GM04503 (cell line): ENCODE results near the gene NUP35.
A peak's percentile ranks its signal among the peaks of the same experiment; 100 is the strongest.
"Not testable (repeated sequence)": the region's sequence is repeated elsewhere in the genome, so short reads cannot be mapped to it uniquely, and the experiment has no call there.

ENCODE experiments used
- DNase-seq: peaks from one replicate; pipeline ENCODE4 v3.0.0-alpha.2; 2012; ENCODE audit warnings: low read depth

Gene NUP35

GRCh38 chr2:183148955-183149354 is 24.7 kb downstream of the NUP35 start:
- DNase-seq = no peak

GRCh38 chr2:183149489-183149888 is 25.2 kb downstream of the NUP35 start:
- peak; percentile 44 for DNase-seq

- not testable (repeated sequence) for DNase-seq
Observed at GRCh38 chr2:183152280-183152679, 28.0 kb downstream of the NUP35 start.

DNA sequence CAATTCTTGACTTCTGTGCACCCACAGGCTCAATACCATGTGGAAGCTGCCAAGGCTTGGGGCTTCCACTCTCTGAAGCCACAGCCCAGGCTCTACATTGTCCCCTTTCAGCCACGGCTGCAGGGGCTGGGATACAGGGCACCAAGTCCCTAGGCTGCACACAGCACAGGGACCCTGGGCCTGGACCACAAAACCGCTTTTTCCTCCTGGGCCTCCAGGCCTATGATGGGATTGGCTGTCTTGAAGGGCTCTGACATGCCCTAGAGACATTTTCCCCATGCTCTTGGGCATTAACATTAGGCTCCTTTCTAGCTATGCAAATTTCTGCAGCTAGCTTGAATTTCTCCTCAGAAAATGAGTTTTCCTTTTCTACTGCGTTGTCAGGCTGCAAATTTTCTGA is 29.7 kb downstream of the NUP35 start:
- no peak for DNase-seq

- DNase-seq = not testable (repeated sequence)
Observed at GRCh38 chr2:183154772-183155171, 30.5 kb downstream of the NUP35 start.

DNA sequence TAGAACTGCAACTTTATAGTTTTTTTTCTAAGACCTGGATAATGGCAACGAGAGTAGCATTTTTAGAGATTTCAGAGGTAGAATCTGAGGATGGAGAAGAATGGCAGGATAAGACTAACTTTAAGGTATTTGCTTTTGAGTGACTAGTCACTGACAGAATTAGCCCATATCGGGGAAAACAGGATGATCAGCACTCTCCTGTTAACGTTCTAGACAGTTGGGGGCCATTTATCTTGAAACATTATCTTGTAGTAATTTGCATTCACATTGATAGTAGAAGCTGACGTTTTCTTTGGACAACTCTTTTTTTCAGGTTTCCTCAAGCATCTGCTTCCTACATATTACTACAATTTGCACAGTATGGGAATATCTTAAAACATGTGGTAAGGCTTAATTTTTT is 32.9 kb downstream of the NUP35 start:
- no peak for DNase-seq

DNA sequence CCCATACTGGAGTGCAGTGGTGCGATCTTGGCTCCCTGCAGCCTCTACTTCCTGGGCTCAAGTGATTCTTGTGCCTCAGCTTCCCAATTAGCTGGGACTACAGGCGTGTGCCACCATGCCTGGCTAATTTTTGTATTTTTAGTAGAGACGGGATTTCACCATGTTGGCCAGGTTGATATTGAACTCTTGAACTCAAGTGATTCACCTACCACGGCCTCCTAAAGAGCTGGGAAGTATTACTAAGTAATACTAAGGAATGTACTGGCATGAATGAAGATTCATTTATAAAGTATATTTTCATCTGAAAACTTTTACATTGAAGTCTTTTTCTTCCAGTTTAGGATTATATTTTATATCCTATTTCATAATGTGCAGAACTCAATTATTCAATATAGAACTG is 38.1 kb downstream of the NUP35 start:
- no peak for DNase-seq

- no peak for DNase-seq
Observed at GRCh38 chr2:183163821-183164649, 39.8 kb downstream of the NUP35 start.

DNA sequence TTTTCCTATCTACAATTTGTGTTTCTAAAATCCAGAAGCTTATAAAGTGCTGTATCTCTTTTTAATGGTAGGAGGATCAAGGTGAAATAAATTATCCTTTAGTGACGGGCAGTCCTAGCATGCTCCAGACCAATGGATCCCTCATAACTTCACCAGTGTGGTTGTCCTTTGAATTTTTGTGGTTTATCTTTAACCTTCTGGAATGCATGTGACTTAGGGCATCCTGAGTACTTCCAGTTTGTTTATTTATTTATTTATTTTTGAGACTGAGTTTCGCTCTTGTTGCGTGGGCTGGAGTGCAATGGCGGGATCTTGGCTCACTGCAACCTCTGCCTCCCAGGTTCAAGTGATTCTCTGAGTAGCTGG is 40.4 kb downstream of the NUP35 start:
- DNase-seq = no peak

DNA sequence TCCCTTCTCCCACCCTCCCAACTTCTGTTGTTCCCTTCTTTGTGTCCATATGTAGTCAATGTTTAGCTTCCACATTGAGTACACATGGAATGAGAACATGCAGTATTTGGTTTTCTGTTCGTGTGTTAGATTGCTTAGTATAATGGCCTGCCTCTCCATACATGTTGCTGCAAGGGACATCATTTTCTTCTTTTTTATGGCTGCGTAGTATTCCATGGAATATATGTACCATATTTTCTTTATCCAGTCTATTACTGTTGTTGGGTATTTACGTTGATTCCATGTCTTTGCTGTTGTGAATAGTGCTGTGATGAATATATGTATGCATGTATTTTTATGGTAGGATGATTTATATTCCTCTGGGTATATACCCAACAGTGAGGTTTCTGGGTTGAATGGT is 42.0 kb downstream of the NUP35 start:
- DNase-seq = no peak

DNA sequence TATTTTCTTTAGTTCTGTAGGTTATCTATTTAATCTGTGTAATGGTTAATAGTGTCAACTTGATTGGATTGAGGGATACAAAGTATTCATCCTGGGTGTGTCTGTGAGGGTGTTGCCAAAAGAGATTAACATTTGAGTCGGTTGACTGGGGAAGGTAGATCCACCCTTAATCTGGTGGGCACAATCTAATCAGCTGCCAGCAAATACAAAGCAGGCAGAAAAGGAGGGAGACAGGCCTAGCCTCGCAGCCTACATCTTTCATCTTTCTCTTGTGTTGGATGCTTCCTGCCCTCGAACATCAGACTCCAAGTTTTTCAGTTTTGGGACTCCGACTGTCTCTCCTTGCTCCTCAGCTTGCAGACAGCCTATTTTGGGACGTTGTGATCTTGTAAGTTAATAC is 42.7 kb downstream of the NUP35 start:
- not testable (repeated sequence) for DNase-seq

- no peak for DNase-seq
Observed at GRCh38 chr2:183172220-183172887, 48.1 kb downstream of the NUP35 start.

DNA sequence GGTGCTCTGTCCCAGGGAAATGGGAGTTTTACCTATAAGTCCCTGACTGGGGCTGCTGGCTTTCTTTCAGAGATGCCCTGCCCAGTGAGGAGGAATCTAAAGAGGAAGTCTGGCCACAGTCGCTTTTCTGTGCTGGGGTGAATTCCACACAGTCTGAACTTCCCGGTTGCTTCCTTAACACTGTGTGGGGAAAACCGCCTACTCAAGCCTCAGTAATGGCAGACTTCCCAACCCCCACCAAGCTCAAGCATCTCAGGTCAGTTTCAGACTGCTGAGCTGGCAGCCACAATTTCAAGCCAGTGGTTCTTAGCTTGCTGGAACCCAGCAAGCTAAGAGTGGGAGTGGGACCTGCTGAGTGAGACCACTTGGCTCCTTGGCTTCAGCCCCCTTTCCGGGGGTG is 54.9 kb downstream of the NUP35 start:
- DNase-seq = no peak

- no peak for DNase-seq
Observed at GRCh38 chr2:183185534-183185933, 61.3 kb downstream of the NUP35 start.

GRCh38 chr2:183186296-183186695 is 62.1 kb downstream of the NUP35 start:
- DNase-seq = peak; percentile 53

- no peak for DNase-seq
Observed at GRCh38 chr2:183186766-183187165, 62.5 kb downstream of the NUP35 start.

DNA sequence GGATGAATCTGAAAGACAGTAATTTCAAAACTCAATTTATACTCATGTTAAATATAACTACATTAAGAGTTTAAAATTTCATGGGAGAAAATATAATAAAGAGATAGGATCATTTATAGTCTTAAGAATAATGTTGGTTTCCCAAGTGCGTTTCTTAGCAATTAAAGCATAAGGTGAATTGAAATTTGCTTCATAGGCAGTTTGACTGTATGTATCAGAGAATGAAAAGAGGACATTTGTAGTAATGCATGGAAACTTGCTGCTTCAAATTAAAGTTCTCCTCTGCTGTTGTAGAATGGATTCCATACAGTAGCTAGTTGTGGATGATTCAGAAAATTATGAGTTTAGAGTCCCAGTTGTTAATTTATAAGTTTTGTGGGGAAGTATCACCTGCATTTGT is 68.1 kb downstream of the NUP35 start:
- DNase-seq = no peak

DNA sequence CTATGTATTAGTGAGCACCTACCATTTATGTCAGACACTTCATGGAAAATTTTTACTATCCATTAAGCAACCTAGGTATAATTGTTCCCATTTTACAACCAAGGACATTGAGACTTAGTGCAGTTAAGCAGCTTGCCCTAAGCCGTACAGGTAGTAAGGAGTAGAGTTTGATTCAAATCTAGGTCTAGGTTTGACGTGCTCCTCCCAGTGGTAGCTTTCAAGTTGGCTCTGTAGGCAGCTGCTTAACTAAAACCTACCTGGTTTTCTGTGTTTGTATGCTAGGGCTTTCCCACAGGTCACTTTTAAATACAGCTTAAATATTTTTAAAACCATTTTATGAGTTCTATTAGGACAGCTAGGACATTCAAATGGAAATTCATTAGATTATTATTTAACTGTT is 69.7 kb downstream of the NUP35 start:
- DNase-seq = no peak

DNA sequence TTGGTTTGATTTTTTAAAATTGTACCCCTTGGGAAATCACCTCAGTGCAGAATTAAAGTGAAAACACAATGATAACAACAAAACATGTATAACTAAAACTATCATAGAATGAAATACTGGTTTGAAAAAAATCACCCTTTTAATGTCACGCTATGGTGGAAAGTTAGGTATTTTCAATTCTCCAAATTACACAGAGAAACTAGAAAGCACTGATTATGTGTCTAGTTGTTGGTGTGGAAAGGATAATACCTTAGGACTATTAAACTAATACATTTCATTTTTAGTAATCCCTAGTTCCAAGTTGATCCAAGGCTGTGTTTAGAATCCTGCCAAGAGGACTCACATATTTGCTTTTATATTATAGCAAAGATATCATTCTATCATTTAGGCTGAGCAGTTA is 71.2 kb downstream of the NUP35 start:
- DNase-seq = no peak

- DNase-seq = no peak
Observed at GRCh38 chr2:183195998-183196409, 71.8 kb downstream of the NUP35 start.

DNA sequence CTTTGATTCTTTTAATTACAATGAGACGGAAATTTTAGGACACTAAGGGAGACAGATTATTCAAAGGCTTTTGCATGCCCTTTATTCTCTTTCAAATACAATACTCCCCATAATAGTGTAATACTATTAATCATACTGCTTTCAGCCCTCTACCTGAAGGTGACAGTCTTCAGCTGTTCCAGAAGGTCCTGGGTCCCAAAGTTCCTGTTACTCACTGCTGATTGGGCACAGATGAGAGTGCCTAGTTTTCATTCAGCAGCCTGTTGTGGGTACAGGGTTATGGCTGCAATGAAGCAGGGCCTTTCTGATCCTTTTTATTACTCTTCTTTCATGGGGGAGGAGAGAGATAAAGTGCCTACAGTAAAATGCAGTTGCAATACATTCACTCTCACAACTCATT is 80.2 kb downstream of the NUP35 start:
- DNase-seq = no peak

DNA sequence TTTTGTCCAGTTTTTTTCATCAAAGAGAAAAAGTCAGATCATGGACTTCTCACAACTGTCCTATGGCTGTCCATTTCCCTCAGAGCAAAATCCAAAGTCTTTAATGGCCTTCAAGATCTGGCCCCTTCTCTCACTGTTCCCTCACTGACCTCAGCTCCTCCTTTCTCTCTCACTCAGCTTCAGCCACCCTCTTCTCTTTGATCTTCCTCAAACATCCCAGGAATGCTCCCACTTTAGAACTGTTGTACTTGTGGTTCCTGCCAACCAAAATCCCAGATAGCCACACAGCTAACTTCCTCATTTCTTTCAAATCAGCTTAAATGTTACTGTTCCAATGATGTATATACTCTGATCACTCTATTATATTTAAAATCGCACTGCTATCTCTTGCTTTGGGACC is 82.9 kb downstream of the NUP35 start:
- peak; percentile 11 for DNase-seq

DNA sequence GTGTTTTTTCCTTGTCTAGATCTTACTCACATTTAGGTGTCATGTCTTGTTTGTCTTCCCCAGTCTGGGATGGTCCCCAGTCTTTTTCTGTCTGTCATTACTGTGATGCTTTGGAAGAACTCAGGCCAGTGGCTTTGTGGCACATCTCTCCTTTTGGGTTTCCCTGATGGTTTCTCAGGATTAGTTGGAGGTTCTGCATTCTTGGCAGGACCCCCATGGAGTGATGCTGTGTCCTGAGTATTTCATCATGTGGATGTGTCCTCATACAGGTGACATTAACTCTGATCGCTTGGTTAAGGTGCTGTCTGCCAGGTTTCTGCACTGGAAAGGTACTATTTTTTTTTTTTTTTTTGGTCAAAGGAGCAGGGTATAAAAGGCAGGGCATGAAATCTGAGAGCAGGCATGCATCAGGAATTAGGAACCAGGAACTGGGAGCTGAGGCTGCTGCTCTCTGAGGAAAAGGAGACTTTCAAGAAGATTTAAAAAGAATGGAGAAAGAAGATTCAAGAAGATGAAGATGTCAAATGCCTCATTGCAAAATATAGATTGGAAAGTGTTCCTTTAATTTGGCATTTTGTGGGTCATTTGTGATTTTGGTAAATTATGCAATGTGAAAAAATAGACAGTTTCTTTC is 85.3 kb downstream of the NUP35 start:
- no peak for DNase-seq
